SU-DHL-6 (cell line): ENCODE measurements around the gene REN.

ENCODE experiments used
- H2AFZ ChIP-seq: fragments of 200-600 bp; sonication (generic); 2 replicates; pipeline ENCODE4 v1.6.1; 2014; ENCODE audit warnings: low read depth, mild to moderate bottlenecking, moderate library complexity, mixed read lengths, antibody characterized with exemption, low read length; ENCODE audit not compliant: severe bottlenecking
- H3F3A ChIP-seq: fragments of 200-600 bp; shearing (Covaris generic); 2 replicates; pipeline ENCODE4 v1.6.0; 2016; ENCODE audit warnings: antibody characterized with exemption, mild to moderate bottlenecking; ENCODE audit not compliant: insufficient read depth
- H3K27ac ChIP-seq: fragments of 200-600 bp; sonication (generic); 2 replicates; pipeline ENCODE4 v1.5.1; 2016; ENCODE audit warnings: low read depth, mild to moderate bottlenecking, low read length, moderate library complexity, mixed read lengths
- H3K27me3 ChIP-seq: fragments of 200-600 bp; sonication (generic), shearing (Covaris generic); 2 replicates; pipeline ENCODE4 v1.6.0; 2014; ENCODE audit warnings: mild to moderate bottlenecking, low read length
- H3K36me3 ChIP-seq: fragments of 200-600 bp; sonication (generic); 2 replicates; pipeline ENCODE4 v1.6.1; 2014; ENCODE audit warnings: mild to moderate bottlenecking, low read length, mixed read lengths
- H3K4me2 ChIP-seq: fragments of 300-600, 200-600 bp; shearing (Covaris generic), sonication (generic); 2 replicates; pipeline ENCODE4 v1.6.0; 2014; ENCODE audit warnings: low read length, low read depth, mild to moderate bottlenecking; ENCODE audit not compliant: poor library complexity, severe bottlenecking
- H3K4me3 ChIP-seq: fragments of 200-600 bp; sonication (generic); 2 replicates; pipeline ENCODE4 v1.5.1; 2014; ENCODE audit warnings: antibody characterized with exemption, low read length, mild to moderate bottlenecking, mixed read lengths; ENCODE audit not compliant: insufficient read depth, poor library complexity, severe bottlenecking
- H3K79me2 ChIP-seq: fragments of 200-600 bp; sonication (generic); 2 replicates; pipeline ENCODE4 v1.6.1; 2014; ENCODE audit warnings: mild to moderate bottlenecking, low read length, moderate library complexity; ENCODE audit not compliant: insufficient read depth
- H3K9ac ChIP-seq: fragments of 200-600 bp; sonication (generic); 2 replicates; pipeline ENCODE4 v1.7.0; 2014; ENCODE audit warnings: mild to moderate bottlenecking, low read length
- H3K9me2 ChIP-seq: fragments of 200-600 bp; sonication (generic); replicated peaks from 2 replicates; pipeline ENCODE4 v1.6.1; 2014; ENCODE audit warnings: low read length; ENCODE audit not compliant: insufficient read depth
- H3K9me3 ChIP-seq: fragments of 200-600 bp; sonication (generic); 2 replicates; pipeline ENCODE4 v1.6.1; 2014; ENCODE audit warnings: low read length, mixed read lengths; ENCODE audit not compliant: insufficient read depth
- H4K20me1 ChIP-seq: fragments of 200-600 bp; sonication (generic); 2 replicates; pipeline ENCODE4 v1.6.1; 2014; ENCODE audit warnings: low read depth, mild to moderate bottlenecking, antibody characterized with exemption, low read length, moderate library complexity, mixed read lengths
- EZH2phosphoT487 ChIP-seq: fragments of 200-600 bp; sonication (generic), shearing (Covaris generic); conservative IDR thresholded peaks from 2 replicates; pipeline ENCODE4 v1.6.1; 2018; ENCODE audit warnings: mild to moderate bottlenecking, antibody characterized with exemption, low read length, moderate library complexity, mixed read lengths
- TF ChIP-seq, protein P1 (sequence below): fragments of 200-600 bp; sonication (generic); IDR thresholded peaks from one replicate; pipeline ENCODE4 v1.5.1; 2017; ENCODE audit warnings: antibody characterized with exemption, mild to moderate bottlenecking, low read length, moderate library complexity; ENCODE audit not compliant: insufficient read depth, poor library complexity, severe bottlenecking

The REN gene

DNA sequence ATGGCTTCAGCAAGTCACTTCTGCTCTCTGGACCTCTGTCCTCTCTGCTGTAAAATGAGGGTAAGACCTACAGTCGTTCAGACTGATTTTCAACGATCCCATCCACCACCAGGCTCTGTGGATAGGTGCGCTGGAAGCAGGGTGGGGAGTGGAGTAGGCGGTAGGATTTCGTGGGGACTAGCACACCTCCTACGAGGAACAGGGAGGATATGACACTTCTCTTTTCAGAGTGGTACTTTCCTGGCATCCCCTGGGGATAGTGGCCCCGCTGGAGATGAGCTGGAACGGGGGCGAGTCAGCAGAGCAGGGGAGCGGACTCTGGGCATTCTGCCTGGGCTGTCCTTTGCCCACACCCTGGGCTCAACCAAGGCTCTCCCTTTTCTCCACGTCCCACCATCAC is 32.0 kb downstream of the REN start:
- H3K4me3 ChIP-seq = no peak overlapping the region
- H3K4me2 ChIP-seq = no peak overlapping the region

DNA sequence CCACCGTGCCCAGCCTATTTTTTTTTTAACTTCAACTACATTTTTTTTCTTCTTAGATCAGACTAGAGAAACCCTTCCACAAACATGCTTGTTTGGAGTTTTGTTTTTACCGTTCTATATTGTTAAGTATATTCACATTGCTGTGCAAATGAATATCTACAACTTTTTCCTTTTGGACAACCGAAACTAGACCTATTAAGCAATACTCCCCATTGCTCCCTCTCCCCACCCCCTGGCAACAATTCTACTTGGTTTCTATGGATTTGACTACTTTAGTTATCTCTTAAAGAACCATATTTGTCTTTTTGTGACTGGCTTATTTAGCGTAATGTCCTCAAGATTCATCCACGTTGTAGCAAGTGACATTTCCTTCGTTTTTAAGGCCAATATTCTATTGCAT is 33.4 kb downstream of the REN start:
- no peaks in the 10 kb centered on the region for H3K9me2 ChIP-seq
- H2AFZ ChIP-seq = no peak overlapping the region
- no peaks in the 10 kb centered on the region for H3K36me3 ChIP-seq
- H4K20me1 ChIP-seq = no peaks in the 10 kb centered on the region
- H3K27me3 ChIP-seq = no peaks in the 10 kb centered on the region
- TF ChIP-seq, protein P1, sequence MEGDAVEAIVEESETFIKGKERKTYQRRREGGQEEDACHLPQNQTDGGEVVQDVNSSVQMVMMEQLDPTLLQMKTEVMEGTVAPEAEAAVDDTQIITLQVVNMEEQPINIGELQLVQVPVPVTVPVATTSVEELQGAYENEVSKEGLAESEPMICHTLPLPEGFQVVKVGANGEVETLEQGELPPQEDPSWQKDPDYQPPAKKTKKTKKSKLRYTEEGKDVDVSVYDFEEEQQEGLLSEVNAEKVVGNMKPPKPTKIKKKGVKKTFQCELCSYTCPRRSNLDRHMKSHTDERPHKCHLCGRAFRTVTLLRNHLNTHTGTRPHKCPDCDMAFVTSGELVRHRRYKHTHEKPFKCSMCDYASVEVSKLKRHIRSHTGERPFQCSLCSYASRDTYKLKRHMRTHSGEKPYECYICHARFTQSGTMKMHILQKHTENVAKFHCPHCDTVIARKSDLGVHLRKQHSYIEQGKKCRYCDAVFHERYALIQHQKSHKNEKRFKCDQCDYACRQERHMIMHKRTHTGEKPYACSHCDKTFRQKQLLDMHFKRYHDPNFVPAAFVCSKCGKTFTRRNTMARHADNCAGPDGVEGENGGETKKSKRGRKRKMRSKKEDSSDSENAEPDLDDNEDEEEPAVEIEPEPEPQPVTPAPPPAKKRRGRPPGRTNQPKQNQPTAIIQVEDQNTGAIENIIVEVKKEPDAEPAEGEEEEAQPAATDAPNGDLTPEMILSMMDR = no peak
- TF ChIP-seq EZH2phosphoT487 = no peak
- no peaks in the 10 kb centered on the region for H3F3A ChIP-seq
- no peak overlapping the region for H3K9ac ChIP-seq
- no peak overlapping the region for H3K4me2 ChIP-seq
- H3K79me2 ChIP-seq = no peaks in the 10 kb centered on the region
- no peaks in the 10 kb centered on the region for H3K9me3 ChIP-seq
- H3K27ac ChIP-seq = no peak overlapping the region
- H3K4me3 ChIP-seq = no peak overlapping the region

More for the DNA sequence above, 32.0 kb downstream of the REN start:
- Histone ChIP-seq H4K20me1 (no peaks in the 10 kb centered on the region), H3K27me3 (no peaks in the 10 kb centered on the region), H3K27ac (no peak overlapping the region), H3K9me2 (no peaks in the 10 kb centered on the region), H2AFZ (no peak overlapping the region), H3F3A (no peaks in the 10 kb centered on the region), H3K9me3 (no peaks in the 10 kb centered on the region), H3K9ac (no peak overlapping the region), H3K36me3 (no peaks in the 10 kb centered on the region), H3K79me2 (no peaks in the 10 kb centered on the region)
- TF ChIP-seq EZH2phosphoT487 = no peak
- TF ChIP-seq, protein P1 = no peak

- Histone ChIP-seq H3K27me3 (no peaks in the 10 kb centered on the region), H3K4me2 (no peak overlapping the region)
These were observed 34.2 kb downstream of the REN start for GRCh38 chr1:204131978-204132377.

More at GRCh38 chr1:204131978-204132377, 34.2 kb downstream of the REN start:
- H3K9me2 ChIP-seq = no peaks in the 10 kb centered on the region
- H2AFZ ChIP-seq = no peak overlapping the region
- H3F3A ChIP-seq = no peaks in the 10 kb centered on the region
- H3K4me3 ChIP-seq = no peak overlapping the region
- no peaks in the 10 kb centered on the region for H3K9me3 ChIP-seq
- no peaks in the 10 kb centered on the region for H3K36me3 ChIP-seq
- no peak overlapping the region for H3K9ac ChIP-seq
- H3K79me2 ChIP-seq = no peaks in the 10 kb centered on the region
- TF ChIP-seq EZH2phosphoT487 = no peak
- TF ChIP-seq, protein P1 = no peak
- H4K20me1 ChIP-seq = no peaks in the 10 kb centered on the region
- no peak overlapping the region for H3K27ac ChIP-seq
